ENCODE results near the gene KCTD6. TPM values are rescaled to one million over a fixed set of nuclear protein-coding genes. Genes with fewer than 3 reads are reported as not detected.
"Not testable (repeated sequence)": the region's sequence is repeated elsewhere in the genome, so short reads cannot be mapped to it uniquely, and the experiment has no call there.

KCTD6 gene
- polyA plus RNA-seq, 1 donor: 39.8 TPM

- DNase-seq: no peak
These were observed 30.2 kb downstream of the KCTD6 start for GRCh38 chr3:58521917-58522631.

- DNase-seq: no peak
These were observed 31.0 kb downstream of the KCTD6 start for GRCh38 chr3:58522759-58523425.

- no peak for DNase-seq
These were observed 32.5 kb downstream of the KCTD6 start for GRCh38 chr3:58524326-58524888.

- no peak for DNase-seq
These were observed 34.6 kb downstream of the KCTD6 start for GRCh38 chr3:58526515-58526957.

- DNase-seq: not testable (repeated sequence)
These were observed 35.5 kb downstream of the KCTD6 start for GRCh38 chr3:58527440-58527839.

- DNase-seq: no peak
These were observed 36.7 kb downstream of the KCTD6 start for GRCh38 chr3:58528629-58529028.

GRCh38 chr3:58529516-58530353, 37.8 kb downstream of the KCTD6 start:
- no peak for DNase-seq

- no peak for DNase-seq
These were observed 38.5 kb downstream of the KCTD6 start for GRCh38 chr3:58530354-58530865.

- DNase-seq: no peak
These were observed 39.7 kb downstream of the KCTD6 start for GRCh38 chr3:58531555-58531954.

GRCh38 chr3:58531956-58532355, 40.1 kb downstream of the KCTD6 start:
- no peak for DNase-seq

GRCh38 chr3:58532794-58533220, 40.9 kb downstream of the KCTD6 start:
- DNase-seq: peak; percentile 75

GRCh38 chr3:58534592-58535494, 42.9 kb downstream of the KCTD6 start:
- no peak for DNase-seq

GRCh38 chr3:58535531-58536500, 43.9 kb downstream of the KCTD6 start:
- no peak for DNase-seq

GRCh38 chr3:58536501-58537411, 44.9 kb downstream of the KCTD6 start, which contains the start of gene ACOX2:
ACOX2 (minus strand) TSS chr3:58537190; CDS start chr3:58535106, 2,084 bp downstream.
- DNase-seq: no peak

- no peak for DNase-seq
These were observed 45.8 kb downstream of the KCTD6 start for GRCh38 chr3:58537412-58538301.

- no peak for DNase-seq
These were observed 47.7 kb downstream of the KCTD6 start for GRCh38 chr3:58539626-58540025.

- no peak for DNase-seq
These were observed 48.4 kb downstream of the KCTD6 start for GRCh38 chr3:58540176-58540858.

Measured in left kidney (tissue), 2 donors.